Mucosa of stomach (tissue), 1 donor: Measurements from ENCODE around the gene HOXB4.

ENCODE experiments used
- H3K27me3 ChIP-seq: one replicate; pipeline ENCODE4 v1.7.0; 2013; ENCODE audit warnings: mild to moderate bottlenecking, low read length; ENCODE audit not compliant: control insufficient read depth, insufficient read depth
- H3K36me3 ChIP-seq: one replicate; pipeline ENCODE4 v1.7.0; 2013; ENCODE audit warnings: low read length; ENCODE audit not compliant: control insufficient read depth, insufficient read depth
- H3K4me1 ChIP-seq: one replicate; pipeline ENCODE4 v1.7.0; 2013; ENCODE audit warnings: mild to moderate bottlenecking, low read length; ENCODE audit not compliant: control insufficient read depth, insufficient read depth
- H3K4me3 ChIP-seq: one replicate; pipeline ENCODE4 v1.7.0; 2013; ENCODE audit warnings: low read length
- H3K9ac ChIP-seq: one replicate; pipeline ENCODE4 v1.7.0; 2013; ENCODE audit warnings: mild to moderate bottlenecking, low read length, moderate library complexity
- H3K9me3 ChIP-seq: one replicate; pipeline ENCODE4 v1.7.0; 2013; ENCODE audit warnings: mild to moderate bottlenecking, low read length, moderate library complexity; ENCODE audit not compliant: control insufficient read depth
- donor health status: Pancreatic carcinoma.

Gene HOXB4

DNA sequence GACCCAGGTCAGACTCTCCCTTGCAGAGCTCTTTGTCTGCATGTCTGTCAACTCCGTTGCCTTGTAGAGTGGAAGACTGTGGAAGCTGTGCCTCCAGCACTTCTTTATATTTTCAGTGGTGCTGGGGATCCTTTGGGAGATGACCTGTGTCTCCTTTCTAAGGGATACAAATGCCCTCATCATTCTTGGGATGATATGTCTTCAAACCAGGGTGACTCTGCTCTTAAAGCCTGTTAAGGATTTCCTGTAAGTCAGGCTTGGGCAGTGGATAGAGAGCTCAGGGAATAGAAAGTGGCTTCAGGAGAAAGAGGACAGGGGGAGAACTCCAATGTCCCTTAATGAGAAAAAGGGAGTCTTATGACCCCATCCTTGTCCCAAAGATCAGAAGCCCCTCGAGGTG lies 10.4 kb upstream of the HOXB4 start:
- no peaks in the 10 kb centered on the region for H3K9me3 ChIP-seq
- H3K4me1 ChIP-seq = peaks cover 16% of the 10 kb centered on the region
- peaks cover 98% of the 10 kb centered on the region for H3K27me3 ChIP-seq
- H3K9ac ChIP-seq = peak overlapping the region; percentile 54
- H3K36me3 ChIP-seq = no peaks in the 10 kb centered on the region
- no peak overlapping the region for H3K4me3 ChIP-seq

DNA sequence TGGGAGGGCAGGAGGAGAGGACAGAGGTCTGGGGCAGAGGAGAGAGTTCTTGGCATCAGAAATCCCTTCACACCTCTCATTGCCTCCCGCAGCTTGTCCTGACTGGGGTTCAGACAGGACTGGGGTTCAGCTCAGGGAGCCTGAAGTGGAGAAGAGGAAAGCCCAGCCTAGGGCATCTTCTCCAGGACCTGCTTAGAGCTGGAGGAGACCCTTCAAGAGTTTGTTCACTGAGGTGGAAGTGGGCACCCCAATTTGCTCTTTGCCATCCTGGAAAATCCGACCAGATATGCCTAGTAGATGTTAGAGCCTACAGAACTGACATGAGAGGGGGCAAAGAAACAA lies 9.9 kb upstream of the HOXB4 start:
- Histone ChIP-seq H3K9me3 (no peaks in the 10 kb centered on the region), H3K4me3 (no peak overlapping the region), H3K4me1 (peaks cover 16% of the 10 kb centered on the region), H3K27me3 (peaks cover 98% of the 10 kb centered on the region), H3K9ac (peak overlapping the region; percentile 54), H3K36me3 (no peaks in the 10 kb centered on the region)

DNA sequence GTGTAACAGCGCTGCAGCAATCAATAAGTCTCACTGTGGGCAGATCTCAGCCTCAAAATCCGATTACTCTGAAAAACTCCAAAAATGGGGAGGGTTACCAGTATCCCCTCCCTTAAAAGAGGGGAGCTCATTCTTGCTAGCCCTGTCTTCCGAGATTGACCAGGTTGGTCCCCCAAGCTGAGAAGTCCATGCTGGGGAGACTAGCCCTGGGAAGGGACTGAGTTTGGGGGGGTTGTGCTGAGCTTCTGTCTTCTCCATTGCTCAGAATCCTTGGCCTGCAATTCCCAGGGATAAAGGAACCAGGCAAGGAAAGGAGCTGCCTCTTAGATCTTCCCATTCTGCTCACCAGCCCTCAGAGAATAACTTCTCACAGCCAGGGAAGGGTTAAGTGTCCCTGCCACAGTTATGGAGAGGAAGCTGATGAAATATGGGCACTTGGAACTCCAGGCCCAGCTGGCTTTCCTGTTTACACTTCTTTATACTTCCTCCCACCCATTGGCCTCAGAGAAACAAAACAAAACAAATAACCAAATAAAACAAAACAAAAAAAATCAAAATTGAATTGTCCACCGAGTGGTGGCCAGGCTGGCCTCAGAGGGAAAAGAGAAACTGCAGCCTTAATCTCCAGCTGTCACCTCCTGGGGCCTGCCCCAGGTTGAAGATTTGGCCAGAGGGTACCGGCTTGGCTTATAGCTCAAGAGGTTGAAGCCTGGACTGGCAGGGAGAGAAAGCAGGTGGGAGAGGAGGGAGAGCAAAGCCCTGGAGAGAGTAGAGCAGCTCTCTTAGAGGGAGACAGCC lies 9.3 kb upstream of the HOXB4 start:
- Histone ChIP-seq H3K27me3 (peaks cover 98% of the 10 kb centered on the region), H3K4me1 (peaks cover 16% of the 10 kb centered on the region), H3K4me3 (no peak overlapping the region), H3K9ac (peak overlapping the region; percentile 19), H3K9me3 (no peaks in the 10 kb centered on the region), H3K36me3 (no peaks in the 10 kb centered on the region)

DNA sequence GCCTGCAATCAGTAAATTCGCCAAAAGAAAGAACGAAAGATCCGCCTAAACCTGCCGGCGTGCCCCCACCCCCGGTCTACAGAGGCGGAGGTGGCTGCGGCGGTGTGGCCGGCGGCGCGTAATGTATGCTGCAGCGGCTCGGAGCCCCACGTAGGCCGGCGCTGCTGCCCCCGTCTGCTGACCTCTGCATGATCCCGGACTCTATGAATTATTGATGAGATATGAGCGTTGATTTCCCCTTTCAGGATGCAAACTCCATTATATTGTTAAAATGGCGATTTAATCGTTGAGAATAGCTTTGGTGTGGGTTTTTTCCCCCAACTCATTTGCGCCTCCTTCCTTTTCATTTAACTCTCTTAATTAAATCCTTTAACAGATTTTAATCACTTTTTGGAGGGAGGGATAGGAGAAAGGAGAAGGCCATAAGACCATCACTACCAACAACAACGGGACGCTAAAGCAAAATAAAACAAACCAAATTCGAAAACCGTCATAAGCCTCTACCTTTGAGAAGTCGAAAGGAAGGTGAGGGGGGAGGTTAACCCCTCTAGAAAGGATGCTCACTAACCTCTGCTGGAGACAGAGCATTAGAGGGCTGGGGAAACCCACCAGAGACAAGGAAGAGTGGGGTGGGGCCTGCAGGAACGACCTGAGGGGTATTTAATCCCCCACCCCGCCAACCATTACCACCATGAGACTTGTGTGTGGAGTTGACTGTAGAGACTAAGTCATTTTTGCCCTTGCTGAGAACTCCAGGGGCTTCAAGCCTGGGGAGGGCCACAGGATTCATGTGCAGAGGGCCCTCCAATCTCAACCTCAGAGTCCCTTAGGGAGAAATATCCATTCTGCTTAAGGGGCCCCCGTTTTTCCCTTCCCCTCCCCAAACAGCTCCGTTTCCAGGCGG lies 8.5 kb upstream of the HOXB4 start:
- peak overlapping the region; percentile 28 for H3K4me3 ChIP-seq

DNA sequence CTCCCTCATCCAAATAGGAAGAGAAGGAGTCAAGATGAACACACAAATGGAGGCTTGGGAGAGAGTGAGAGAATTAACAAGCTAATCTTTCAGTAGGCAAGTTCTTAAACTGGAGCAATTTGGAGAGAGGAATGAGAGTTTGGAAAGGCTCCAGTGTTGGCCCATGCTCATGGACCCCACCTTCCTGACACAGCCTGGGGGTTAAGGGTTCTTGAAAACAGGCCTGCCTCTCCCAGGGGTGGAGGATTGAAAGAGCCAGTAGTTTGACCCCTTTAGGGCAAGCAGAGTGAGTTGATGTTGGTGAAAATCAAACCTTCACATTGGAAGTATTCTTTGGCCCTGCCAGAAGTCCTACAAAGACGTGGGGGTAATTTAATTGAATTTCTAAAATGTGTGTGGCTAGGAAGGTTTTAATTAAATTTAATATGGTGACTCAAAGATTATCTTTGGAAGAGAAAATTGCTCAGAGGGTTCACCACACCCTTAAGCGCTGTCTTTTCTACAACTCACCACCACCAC lies 6.1 kb upstream of the HOXB4 start:
- Histone ChIP-seq H3K4me3 (no peak overlapping the region), H3K9ac (no peak overlapping the region), H3K36me3 (no peaks in the 10 kb centered on the region), H3K4me1 (peaks cover 16% of the 10 kb centered on the region), H3K27me3 (peaks cover 97% of the 10 kb centered on the region), H3K9me3 (no peaks in the 10 kb centered on the region)

More for the DNA sequence above, 8.5 kb upstream of the HOXB4 start:
- no peaks in the 10 kb centered on the region for H3K36me3 ChIP-seq
- peaks cover 99% of the 10 kb centered on the region for H3K27me3 ChIP-seq
- peaks cover 16% of the 10 kb centered on the region for H3K4me1 ChIP-seq
- peak overlapping the region; percentile 69 for H3K9ac ChIP-seq
- no peaks in the 10 kb centered on the region for H3K9me3 ChIP-seq

DNA sequence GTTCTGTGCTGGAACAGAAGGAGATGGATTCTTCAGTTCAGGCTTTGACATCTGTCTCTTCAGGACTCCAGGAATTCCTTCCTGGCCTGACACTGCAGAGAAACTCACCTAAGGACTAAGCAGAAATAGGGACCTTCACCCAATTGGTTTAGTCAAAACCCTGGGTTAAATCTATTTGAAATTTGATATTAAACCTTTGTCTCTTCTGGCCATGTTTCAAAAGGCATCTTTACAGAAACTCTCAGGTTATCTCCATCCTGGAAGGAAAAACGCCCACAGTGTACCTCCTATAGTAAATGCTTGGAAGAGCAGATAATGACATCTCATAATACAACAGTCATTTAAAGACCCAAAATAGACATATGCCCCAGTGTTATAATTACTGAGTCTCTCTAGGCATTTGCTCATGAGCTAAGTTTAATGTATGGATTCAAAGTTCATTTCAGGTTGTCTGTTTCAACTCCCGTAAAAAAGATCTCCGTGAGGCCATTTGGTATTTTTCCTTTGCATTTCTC lies 5.6 kb upstream of the HOXB4 start:
- H3K9me3 ChIP-seq = no peaks in the 10 kb centered on the region
- H3K9ac ChIP-seq = no peak overlapping the region
- H3K36me3 ChIP-seq = no peaks in the 10 kb centered on the region
- peaks cover 16% of the 10 kb centered on the region for H3K4me1 ChIP-seq
- no peak overlapping the region for H3K4me3 ChIP-seq
- H3K27me3 ChIP-seq = peaks cover 97% of the 10 kb centered on the region

DNA sequence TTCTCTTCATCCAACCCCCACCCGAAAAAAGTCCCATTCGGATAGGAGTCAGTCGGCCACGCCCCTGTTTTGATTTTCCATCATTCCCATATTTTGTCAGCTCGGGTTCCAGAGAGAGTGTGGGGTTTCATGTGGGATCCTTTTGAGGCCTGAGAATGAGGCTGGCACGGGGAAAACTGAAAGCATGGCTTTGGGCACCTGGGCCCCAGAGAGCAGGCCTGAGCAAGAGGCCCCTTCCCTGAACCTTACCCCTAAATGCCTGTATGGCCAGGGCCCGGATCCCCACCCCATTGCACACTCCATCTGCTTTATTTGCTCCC lies 4.6 kb upstream of the HOXB4 start:
- H3K27me3 ChIP-seq = peaks cover 91% of the 10 kb centered on the region
- H3K36me3 ChIP-seq = no peaks in the 10 kb centered on the region
- H3K9me3 ChIP-seq = no peaks in the 10 kb centered on the region
- peaks cover 16% of the 10 kb centered on the region for H3K4me1 ChIP-seq
- H3K4me3 ChIP-seq = no peak overlapping the region
- no peak overlapping the region for H3K9ac ChIP-seq

DNA sequence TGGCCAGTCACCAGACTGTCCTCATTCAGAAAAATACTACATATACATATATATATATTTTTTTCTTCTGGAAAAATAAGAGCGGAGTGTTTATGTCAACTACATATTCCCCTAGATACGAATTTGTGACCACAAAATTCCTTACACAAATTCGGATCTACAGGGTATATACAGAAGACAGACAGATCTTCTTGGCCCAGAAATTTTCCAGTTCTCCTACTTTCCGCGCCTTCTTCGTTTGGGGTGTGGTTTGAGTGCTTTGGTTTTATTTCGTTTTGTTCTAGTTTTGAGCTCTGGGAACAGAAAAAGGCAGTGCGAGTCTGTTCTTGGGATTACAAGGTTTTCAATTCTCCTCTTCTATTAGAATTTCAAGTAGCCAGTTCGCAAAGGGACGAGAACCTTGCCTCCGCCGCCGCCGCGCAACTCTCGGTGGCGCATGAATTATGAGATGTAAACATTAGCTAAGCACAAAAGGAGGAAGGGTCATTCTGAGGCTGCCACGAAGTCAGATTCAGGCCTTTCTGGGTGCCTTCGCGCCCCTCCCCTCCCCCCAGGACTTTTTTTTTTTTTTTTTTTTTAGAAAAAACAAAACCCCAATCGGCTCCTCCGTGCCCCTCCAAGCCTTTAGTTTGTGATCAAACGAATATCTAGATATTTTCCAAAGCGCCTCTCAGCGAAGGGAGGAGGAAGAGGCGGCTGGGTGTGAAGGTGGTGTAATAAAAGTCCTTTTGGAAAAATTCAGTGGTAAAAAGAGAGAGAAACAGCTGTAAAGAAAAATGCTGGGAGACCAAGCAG lies 1.8 kb upstream of the HOXB4 start:
- Histone ChIP-seq H3K27me3 (peaks cover 89% of the 10 kb centered on the region), H3K9ac (peak overlapping the region; percentile 64), H3K4me1 (peaks cover 12% of the 10 kb centered on the region), H3K36me3 (no peaks in the 10 kb centered on the region), H3K9me3 (no peaks in the 10 kb centered on the region), H3K4me3 (no peak overlapping the region)

DNA sequence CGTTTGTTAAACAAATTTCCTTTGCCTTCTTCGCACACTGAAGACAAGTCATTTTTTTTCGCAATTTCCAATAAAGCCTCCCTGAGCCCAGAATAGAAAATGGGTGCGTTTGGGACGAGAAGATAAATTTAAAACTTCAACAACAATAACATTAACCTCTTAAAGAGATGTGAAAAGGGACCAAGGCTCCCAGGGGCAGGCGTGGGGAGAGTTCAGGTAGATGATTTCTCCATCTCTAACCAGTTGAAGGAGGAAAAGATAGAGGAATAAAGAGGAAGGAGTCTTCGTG lies 1.3 kb upstream of the HOXB4 start:
- peaks cover 89% of the 10 kb centered on the region for H3K27me3 ChIP-seq
- no peaks in the 10 kb centered on the region for H3K9me3 ChIP-seq
- H3K4me1 ChIP-seq = peaks cover 12% of the 10 kb centered on the region
- H3K9ac ChIP-seq = no peak overlapping the region
- H3K4me3 ChIP-seq = no peak overlapping the region
- no peaks in the 10 kb centered on the region for H3K36me3 ChIP-seq

DNA sequence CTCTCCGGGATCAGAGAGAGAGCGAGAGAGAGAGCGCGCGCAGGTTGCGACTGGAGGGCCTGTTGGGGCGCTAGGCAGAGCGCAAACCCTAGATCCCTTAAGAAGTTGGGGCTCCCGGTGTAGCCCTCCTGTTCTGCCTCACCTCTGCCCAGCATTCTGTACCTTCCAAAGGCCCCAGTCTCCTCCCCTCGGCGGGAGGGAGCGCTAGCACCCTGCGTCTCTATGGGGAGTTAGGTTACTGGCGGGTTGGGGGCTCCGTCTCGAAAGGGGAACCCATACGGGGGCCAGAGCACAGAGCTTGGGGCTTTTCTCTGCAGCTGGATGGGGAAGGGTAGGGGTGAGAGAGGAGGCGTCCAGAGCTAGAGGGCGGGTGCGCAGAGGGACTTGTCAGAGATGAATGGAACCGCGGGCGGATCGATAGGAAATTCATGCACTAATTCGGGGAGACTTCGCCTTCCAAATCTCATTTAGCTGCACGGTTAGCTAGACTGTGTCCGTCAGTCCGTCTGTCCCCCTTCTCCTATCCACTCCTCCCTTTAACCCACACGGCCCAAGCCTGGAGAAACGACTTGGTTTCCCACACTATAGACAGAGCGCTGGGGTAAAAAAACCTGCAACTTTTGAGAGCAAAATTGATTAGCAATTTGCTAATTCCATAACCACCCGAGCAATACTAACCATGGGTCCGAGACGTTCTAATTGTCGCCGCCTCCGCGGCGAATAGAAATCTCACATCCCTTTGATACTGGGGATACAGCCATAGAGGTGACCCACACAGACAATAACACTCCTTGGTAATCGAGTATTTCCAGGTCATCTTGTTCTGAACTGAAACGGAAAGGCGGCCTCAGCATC lies 693 bp upstream of the HOXB4 start:
- Histone ChIP-seq H3K9me3 (no peaks in the 10 kb centered on the region), H3K9ac (peak overlapping the region; percentile 62), H3K4me1 (peaks cover 8% of the 10 kb centered on the region), H3K27me3 (peaks cover 89% of the 10 kb centered on the region), H3K36me3 (no peaks in the 10 kb centered on the region), H3K4me3 (peak overlapping the region; percentile 4)

DNA sequence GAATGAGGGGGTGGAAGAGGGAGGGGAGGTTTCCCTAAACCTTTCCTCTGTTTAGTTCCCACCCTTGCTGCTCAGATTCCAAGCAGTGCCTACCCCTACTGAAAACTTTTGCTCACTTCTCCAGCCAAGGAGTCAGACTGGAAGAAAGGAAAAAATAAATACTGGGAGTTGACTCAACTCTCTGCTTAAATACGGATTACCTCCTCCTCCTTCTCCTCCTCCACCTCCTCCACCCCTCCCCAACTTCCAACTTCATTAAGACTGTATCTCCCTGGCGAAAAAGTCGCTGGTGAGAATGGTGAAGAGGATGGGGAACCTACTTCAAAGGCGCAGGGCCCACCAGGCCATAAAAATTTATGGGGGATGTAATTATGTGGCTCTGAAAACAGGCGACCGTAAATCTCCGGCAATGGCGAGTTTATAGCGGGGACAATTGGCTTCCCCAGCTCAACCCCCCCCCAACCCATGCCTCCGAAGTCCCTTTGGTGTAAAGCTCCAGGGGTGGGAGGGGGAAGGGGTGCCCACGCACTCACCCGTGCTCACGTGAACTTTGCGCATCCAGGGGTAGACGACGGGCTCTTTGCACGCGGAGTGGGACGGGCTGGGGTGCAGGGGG lies 712 bp downstream of the HOXB4 start:
- Histone ChIP-seq H3K9ac (peak overlapping the region; percentile 2), H3K36me3 (no peaks in the 10 kb centered on the region), H3K4me1 (peaks cover 8% of the 10 kb centered on the region), H3K27me3 (peaks cover 89% of the 10 kb centered on the region), H3K9me3 (no peaks in the 10 kb centered on the region), H3K4me3 (no peak overlapping the region)
